Placental epithelial cell (primary cell): ENCODE data around the gene CPAMD8. TPM values are rescaled to one million over a fixed set of nuclear protein-coding genes. Genes with fewer than 3 reads are reported as not detected.

ENCODE experiments used
- small RNA-seq: library from RNA; depleted of rRNA; stranded (forward); fragments of <200 nt; gene quantifications from one replicate; pipeline ENCODE3, GENCODE V24; 2012
- total RNA-seq: library from RNA; depleted of rRNA; stranded (reverse); fragments of >200 nt; gene quantifications from 2 replicates; pipeline ENCODE4 v1.2.3, GENCODE V29; 2012

The CPAMD8 gene
- 2.3 and 6.3 TPM in 2 replicates for total RNA-seq

GRCh38 chr19:17026706-17027534 lies at the start of gene CPAMD8:
TSS of gene CPAMD8 (minus strand) at chr19:17026810. CDS start at chr19:17026642, 168 bp downstream.

GRCh38 chr19:17075035-17075863 lies 48.6 kb upstream of the CPAMD8 start, which contains the start of the genes HAUS8 and MYO9B:
TSS of gene HAUS8 (minus strand) at chr19:17075452. CDS start at chr19:17075422, 30 bp downstream.
TSS of gene MYO9B (plus strand) at chr19:17075777. CDS start at chr19:17101718, 25,941 bp downstream.

GRCh38 chr19:16888629-16889365 lies 137.8 kb downstream of the CPAMD8 start, which contains the start of gene F2RL3:
TSS of gene F2RL3 (plus strand) at chr19:16888999. CDS start at chr19:16889190, 191 bp downstream.

Small RNA genes lying within 50 kb of the gene (small RNA-seq; reads per million reads assigned to genes)
- gene RN7SL823P (not detected), gene RN7SL835P (not detected)

Other genes starting within 250 kb of the CPAMD8 start
- 29.6 and 41.6 TPM in 2 replicates for gene SIN3B, start 197.4 kb downstream of the CPAMD8 start, total RNA-seq
- gene F2RL3, start 137.8 kb downstream of the CPAMD8 start, total RNA-seq, result not detected in 2 replicates
- 2.3 and 3.1 TPM in 2 replicates for gene HAUS8, start 48.6 kb upstream of the CPAMD8 start, total RNA-seq
- 90.2 and 122 TPM in 2 replicates for gene MYO9B, start 49.0 kb upstream of the CPAMD8 start, total RNA-seq
- 19.1 and 25.5 TPM in 2 replicates for gene USE1, start 188.5 kb upstream of the CPAMD8 start, total RNA-seq
- 5.4 and 7.1 TPM in 2 replicates for gene OCEL1, start 199.4 kb upstream of the CPAMD8 start, total RNA-seq
- gene NR2F6, start 219.1 kb upstream of the CPAMD8 start, total RNA-seq, result 66.0 and 74.2 TPM in 2 replicates
- under 0.01 TPM in 1 of 2 replicates, not detected in the other for gene USHBP1, start 237.9 kb upstream of the CPAMD8 start, total RNA-seq
- 77.3 and 127 TPM in 2 replicates for gene BABAM1, start 240.6 kb upstream of the CPAMD8 start, total RNA-seq